DMS153 treated with DMSO at 0.1 percent for 48 hours (cell line): Measurements from ENCODE around the gene NDST1.

ENCODE experiments used
- DNase-seq: peaks from one replicate; lab custom pipeline; 2025; ENCODE audit not compliant: unreplicated experiment; lab: John Stamatoyannopoulos, UW

The NDST1 gene

GRCh38 chr5:150488519-150489359 lies 19.2 kb upstream of the NDST1 start:
- no peak for DNase-seq

- no peak for DNase-seq
These were observed 18.3 kb upstream of the NDST1 start for GRCh38 chr5:150489360-150490295.

GRCh38 chr5:150490296-150490669 lies 17.6 kb upstream of the NDST1 start:
- DNase-seq = no peak

- DNase-seq = no peak
These were observed 17.2 kb upstream of the NDST1 start for GRCh38 chr5:150490754-150491153.

- DNase-seq = no peak
These were observed 16.1 kb upstream of the NDST1 start for GRCh38 chr5:150491876-150492275.

GRCh38 chr5:150492621-150493020 lies 15.3 kb upstream of the NDST1 start:
- DNase-seq = no peak

- no peak for DNase-seq
These were observed 11.8 kb upstream of the NDST1 start for GRCh38 chr5:150496098-150496497.

- no peak for DNase-seq
These were observed 11.4 kb upstream of the NDST1 start for GRCh38 chr5:150496534-150496933.

- DNase-seq = peak; percentile 34
These were observed 10.5 kb upstream of the NDST1 start for GRCh38 chr5:150497274-150497988.

GRCh38 chr5:150497989-150498317 lies 10.0 kb upstream of the NDST1 start:
- no peak for DNase-seq

GRCh38 chr5:150498501-150498900 lies 9.4 kb upstream of the NDST1 start:
- DNase-seq = no peak

GRCh38 chr5:150498971-150499370 lies 9.0 kb upstream of the NDST1 start:
- no peak for DNase-seq

- DNase-seq = no peak
These were observed 8.4 kb upstream of the NDST1 start for GRCh38 chr5:150499437-150499956.

- DNase-seq = no peak
These were observed 7.5 kb upstream of the NDST1 start for GRCh38 chr5:150500328-150500841.

GRCh38 chr5:150500905-150501304 lies 7.0 kb upstream of the NDST1 start:
- no peak for DNase-seq

- DNase-seq = no peak
These were observed 5.8 kb upstream of the NDST1 start for GRCh38 chr5:150502106-150502505.

- no peak for DNase-seq
These were observed 5.1 kb upstream of the NDST1 start for GRCh38 chr5:150502847-150503246.

- DNase-seq = no peak
These were observed 4.5 kb upstream of the NDST1 start for GRCh38 chr5:150503386-150503785.

GRCh38 chr5:150503977-150504620 lies 3.8 kb upstream of the NDST1 start:
- no peak for DNase-seq

- DNase-seq = no peak
These were observed 2.9 kb upstream of the NDST1 start for GRCh38 chr5:150505041-150505511.
